ENCODE data around the gene REC114.

DNA sequence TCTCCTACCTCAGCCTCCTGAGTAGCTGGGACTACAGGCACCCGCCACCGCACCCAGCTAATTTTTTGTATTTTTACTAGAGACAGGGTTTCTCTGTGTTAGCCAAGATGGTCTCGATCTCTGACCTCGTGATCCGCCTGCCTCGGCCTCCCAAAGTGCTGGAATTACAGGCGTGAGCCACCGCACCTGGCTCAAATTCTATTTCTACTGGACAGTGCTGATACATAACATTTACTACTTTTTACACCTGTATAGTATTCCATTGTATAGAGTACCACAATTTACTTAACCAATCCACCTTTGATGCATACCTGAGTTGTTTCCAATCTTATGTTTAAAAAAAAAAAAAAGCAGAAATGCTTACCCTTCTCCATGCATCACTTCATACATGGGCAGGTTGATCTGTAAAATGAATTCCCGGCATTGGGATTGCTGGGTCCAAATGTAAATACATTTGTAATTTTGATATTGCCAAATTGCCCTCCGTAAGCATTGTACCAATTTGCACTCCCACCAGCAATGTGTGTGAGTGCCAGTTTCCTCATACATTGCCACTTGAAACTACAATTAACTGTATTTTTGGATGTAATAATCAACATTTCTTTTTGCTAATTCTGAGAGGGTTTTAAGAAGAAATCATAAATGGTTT is 95.7 kb downstream of the REC114 start:
- TF ChIP-seq, protein P1, sequence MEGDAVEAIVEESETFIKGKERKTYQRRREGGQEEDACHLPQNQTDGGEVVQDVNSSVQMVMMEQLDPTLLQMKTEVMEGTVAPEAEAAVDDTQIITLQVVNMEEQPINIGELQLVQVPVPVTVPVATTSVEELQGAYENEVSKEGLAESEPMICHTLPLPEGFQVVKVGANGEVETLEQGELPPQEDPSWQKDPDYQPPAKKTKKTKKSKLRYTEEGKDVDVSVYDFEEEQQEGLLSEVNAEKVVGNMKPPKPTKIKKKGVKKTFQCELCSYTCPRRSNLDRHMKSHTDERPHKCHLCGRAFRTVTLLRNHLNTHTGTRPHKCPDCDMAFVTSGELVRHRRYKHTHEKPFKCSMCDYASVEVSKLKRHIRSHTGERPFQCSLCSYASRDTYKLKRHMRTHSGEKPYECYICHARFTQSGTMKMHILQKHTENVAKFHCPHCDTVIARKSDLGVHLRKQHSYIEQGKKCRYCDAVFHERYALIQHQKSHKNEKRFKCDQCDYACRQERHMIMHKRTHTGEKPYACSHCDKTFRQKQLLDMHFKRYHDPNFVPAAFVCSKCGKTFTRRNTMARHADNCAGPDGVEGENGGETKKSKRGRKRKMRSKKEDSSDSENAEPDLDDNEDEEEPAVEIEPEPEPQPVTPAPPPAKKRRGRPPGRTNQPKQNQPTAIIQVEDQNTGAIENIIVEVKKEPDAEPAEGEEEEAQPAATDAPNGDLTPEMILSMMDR (IDR thresholded peaks at IDR 0.05): no peak
- TF ChIP-seq POLR2A (IDR thresholded peaks at IDR 0.05): no peak

Data from adrenal gland (tissue), 5 donors.